Mesothelial cell of epicardium (in vitro differentiated cells): ENCODE measurements around the gene KRTAP12-2. TPM values are rescaled to one million over a fixed set of nuclear protein-coding genes. Genes with fewer than 3 reads are reported as not detected.
"Not testable (repeated sequence)": the region's sequence is repeated elsewhere in the genome, so short reads cannot be mapped to it uniquely, and the experiment has no call there.

Experiments
- DNase-seq, 2 experiments: peaks; one replicate each; pipeline ENCODE4 v3.0.0; 2021; ENCODE audit warnings: low spot score in 2 of 2; ENCODE audit not compliant: unreplicated experiment in 2 of 2
- H3K27ac Mint-ChIP-seq: 2 replicates; pipeline ENCODE4 v1.8.0; 2021; ENCODE audit warnings: mixed read lengths
- H3K27me3 Mint-ChIP-seq: 2 replicates; pipeline ENCODE4 v1.8.0; 2021; ENCODE audit warnings: low read depth, mixed read lengths
- H3K36me3 Mint-ChIP-seq: 2 replicates; pipeline ENCODE4 v1.8.0; 2021; ENCODE audit warnings: mixed read lengths
- H3K4me1 Mint-ChIP-seq: 2 replicates; pipeline ENCODE4 v1.8.0; 2021; ENCODE audit warnings: mixed read lengths
- H3K4me3 Mint-ChIP-seq: 2 replicates; pipeline ENCODE4 v1.8.0; 2021; ENCODE audit warnings: mild to moderate bottlenecking, moderate library complexity, mixed read lengths
- H3K9me3 Mint-ChIP-seq: 2 replicates; pipeline ENCODE4 v1.8.0; 2021; ENCODE audit warnings: mixed read lengths
- CTCF ChIP-seq: fragments of 200-600 bp; sonication (generic); IDR thresholded peaks from one replicate; pipeline ENCODE4 v1.5.0; 2021; ENCODE audit warnings: antibody characterized with exemption; ENCODE audit not compliant: unreplicated experiment
- total RNA-seq: library from RNA; stranded (reverse); gene quantifications from 3 replicates; pipeline ENCODE4 v1.2.1, GENCODE V29; 2021

The KRTAP12-2 gene
- total RNA-seq, 1 donor from 2014 or later, result not detected

- Mint-ChIP-seq H3K4me1 (no peaks in the 10 kb centered on the region), H3K27me3 (peaks cover 2% of the 10 kb centered on the region), H3K4me3 (no peak within 1 kb of the TSS), H3K27ac (no peak within 1 kb of the TSS), H3K36me3 (no peaks in the 10 kb centered on the region), H3K9me3 (peaks cover 29% of the 10 kb centered on the region)
- peak in 1 of 2 experiments; percentile 36 for DNase-seq
- no peak for TF ChIP-seq CTCF
Observed at GRCh38 chr21:44637018-44637850, 29.5 kb downstream of the KRTAP12-2 start, which contains the start of gene KRTAP10-10. KRTAP10-10 (plus strand) TSS chr21:44637356; CDS start chr21:44637418, 62 bp downstream.

DNA sequence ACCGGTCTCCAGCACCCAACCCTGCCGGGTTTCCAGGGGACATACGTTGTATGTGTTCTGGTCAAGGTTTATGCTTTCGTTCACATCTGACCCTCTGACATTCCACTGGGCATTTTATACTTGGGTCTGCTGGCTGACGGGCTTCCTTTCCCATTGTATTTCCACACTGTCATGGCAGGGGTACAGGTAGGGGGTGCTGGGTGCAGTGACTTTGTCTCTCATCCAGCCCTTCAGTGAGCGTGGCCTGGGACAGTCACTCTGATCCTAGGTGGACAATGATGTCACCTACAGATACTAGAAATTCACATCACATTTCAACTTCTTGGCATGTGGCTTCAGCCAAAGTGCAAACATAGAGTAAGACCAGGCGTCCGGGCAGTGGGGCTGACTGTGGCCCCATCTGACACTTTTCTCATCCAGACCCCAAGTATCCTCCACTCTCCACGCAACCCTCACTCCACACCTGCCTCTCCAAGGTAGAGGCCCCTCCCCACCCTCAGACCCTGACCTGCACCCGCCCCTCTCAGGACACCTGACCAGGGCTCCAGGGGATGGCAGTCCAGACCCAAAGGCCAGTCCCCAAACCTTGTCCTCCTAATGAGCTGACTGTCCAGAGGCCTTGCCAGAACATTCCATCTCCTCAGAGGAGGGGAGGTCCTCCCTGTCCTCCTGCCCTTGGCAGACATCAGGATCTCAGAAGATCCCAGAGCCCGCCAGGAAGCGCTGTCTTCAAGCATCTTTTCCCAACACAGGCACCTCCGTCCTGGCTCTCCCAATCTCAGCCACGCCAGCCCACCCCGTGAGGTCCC is 30.3 kb downstream of the KRTAP12-2 start:
- Mint-ChIP-seq H3K27ac (no peak overlapping the region), H3K9me3 (peaks cover 32% of the 10 kb centered on the region)

GRCh38 chr21:44632067-44632466 is 34.7 kb downstream of the KRTAP12-2 start:
- Mint-ChIP-seq H3K27ac (no peak overlapping the region), H3K9me3 (peaks cover 41% of the 10 kb centered on the region), H3K4me3 (no peak overlapping the region), H3K4me1 (no peaks in the 10 kb centered on the region), H3K36me3 (no peaks in the 10 kb centered on the region), H3K27me3 (no peaks in the 10 kb centered on the region)
- no peak for TF ChIP-seq CTCF
- no peak for DNase-seq

More for the DNA sequence above, 30.3 kb downstream of the KRTAP12-2 start:
- H3K4me3 Mint-ChIP-seq, result no peak overlapping the region
- no peaks in the 10 kb centered on the region for H3K36me3 Mint-ChIP-seq
- H3K4me1 Mint-ChIP-seq, result no peaks in the 10 kb centered on the region
- no peak for TF ChIP-seq CTCF
- peak in 1 of 2 experiments; percentile 33 for DNase-seq
- H3K27me3 Mint-ChIP-seq, result no peaks in the 10 kb centered on the region

DNA sequence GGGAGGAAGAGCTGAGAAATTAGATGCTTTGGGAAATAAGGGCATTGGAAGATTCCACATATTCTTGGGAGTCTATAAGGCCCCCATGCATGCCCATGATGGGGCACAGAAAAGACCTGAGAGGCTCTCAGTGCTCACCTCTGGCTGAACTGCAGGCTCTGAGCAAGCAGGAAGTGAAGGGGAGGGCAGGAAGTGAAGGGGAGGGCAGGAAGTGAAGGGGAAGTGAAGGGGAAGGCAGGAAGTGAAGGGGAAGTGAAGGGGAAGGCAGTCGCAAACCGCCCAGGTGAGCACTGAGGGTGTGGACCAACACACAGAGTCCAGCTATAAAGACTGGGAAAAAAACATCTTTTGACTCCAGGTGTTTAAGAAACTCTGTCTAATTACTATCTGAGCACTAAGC is 36.3 kb downstream of the KRTAP12-2 start:
- Mint-ChIP-seq H3K27me3 (no peaks in the 10 kb centered on the region), H3K4me3 (no peak overlapping the region), H3K36me3 (no peaks in the 10 kb centered on the region), H3K9me3 (peaks cover 41% of the 10 kb centered on the region), H3K4me1 (no peaks in the 10 kb centered on the region), H3K27ac (no peak overlapping the region)
- DNase-seq, result no peak
- no peak for TF ChIP-seq CTCF

- TF ChIP-seq CTCF, result no peak
- no peak for DNase-seq
- no peaks in the 10 kb centered on the region for H3K36me3 Mint-ChIP-seq
- no peak overlapping the region for H3K4me3 Mint-ChIP-seq
- H3K4me1 Mint-ChIP-seq, result no peaks in the 10 kb centered on the region
- no peak overlapping the region for H3K27ac Mint-ChIP-seq
- peaks cover 45% of the 10 kb centered on the region for H3K9me3 Mint-ChIP-seq
- no peaks in the 10 kb centered on the region for H3K27me3 Mint-ChIP-seq
Observed at GRCh38 chr21:44628707-44629391, 37.9 kb downstream of the KRTAP12-2 start.

DNA sequence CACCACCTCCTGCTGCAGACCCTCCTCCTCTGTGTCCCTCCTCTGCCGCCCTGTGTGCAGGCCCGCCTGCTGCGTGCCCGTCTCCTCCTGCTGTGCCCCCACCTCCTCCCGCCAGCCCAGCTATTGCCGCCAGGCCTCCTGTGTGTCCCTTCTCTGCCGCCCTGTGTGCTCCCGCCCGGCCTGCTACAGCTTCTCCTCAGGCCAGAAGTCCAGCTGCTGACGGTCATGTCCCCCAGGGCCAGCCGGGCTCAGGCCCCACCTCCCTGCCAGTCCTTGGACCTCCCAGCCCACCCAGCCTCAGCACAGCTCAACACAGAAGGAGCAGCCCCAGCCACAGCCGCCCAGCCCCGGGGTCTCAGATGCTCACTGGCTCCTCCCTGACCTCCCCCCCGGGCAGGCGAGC is 38.9 kb downstream of the KRTAP12-2 start:
- not testable (repeated sequence) for H3K4me3 Mint-ChIP-seq, H3K4me1 Mint-ChIP-seq, H3K27ac Mint-ChIP-seq, H3K27me3 Mint-ChIP-seq, DNase-seq, H3K36me3 Mint-ChIP-seq
- peaks cover 45% of the 10 kb centered on the region for H3K9me3 Mint-ChIP-seq

DNA sequence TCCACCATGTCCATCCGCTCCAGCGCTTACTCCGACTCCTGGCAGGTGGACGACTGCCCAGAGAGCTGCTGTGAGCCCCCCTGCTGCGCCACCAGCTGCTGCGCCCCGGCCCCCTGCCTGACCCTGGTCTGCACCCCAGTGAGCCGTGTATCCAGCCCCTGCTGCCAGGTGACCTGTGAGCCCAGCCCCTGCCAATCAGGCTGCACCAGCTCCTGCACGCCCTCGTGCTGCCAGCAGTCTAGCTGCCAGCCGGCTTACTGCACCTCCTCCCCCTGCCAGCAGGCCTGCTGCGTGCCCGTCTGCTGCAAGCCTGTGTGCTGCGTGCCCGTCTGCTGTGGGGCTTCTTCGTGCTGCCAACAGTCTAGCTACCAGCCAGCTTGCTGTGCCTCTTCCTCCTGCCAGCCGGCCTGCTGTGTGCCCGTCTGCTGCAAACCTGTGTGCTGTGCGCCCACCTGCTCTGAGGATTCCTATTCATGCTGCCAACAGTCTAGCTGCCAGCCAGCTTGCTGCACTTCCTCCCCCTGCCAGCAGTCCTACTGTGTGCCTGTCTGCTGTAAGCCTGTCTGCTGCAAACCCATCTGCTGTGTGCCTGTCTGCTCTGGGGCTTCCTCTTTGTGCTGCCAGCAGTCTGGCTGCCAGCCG is 39.4 kb downstream of the KRTAP12-2 start:
- peaks cover 50% of the 10 kb centered on the region for H3K9me3 Mint-ChIP-seq
- not testable (repeated sequence) for H3K27me3 Mint-ChIP-seq, H3K36me3 Mint-ChIP-seq, DNase-seq, H3K4me3 Mint-ChIP-seq, H3K4me1 Mint-ChIP-seq, H3K27ac Mint-ChIP-seq
